Brain microvascular endothelial cell (primary cell): ENCODE measurements around the gene F13A1.

Experiments
- DNase-seq: peaks from one replicate; pipeline ENCODE4 v3.0.0-alpha.2; 2020
- H3K27ac ChIP-seq: fragments of 250-450 bp; sonication (Bioruptor Pico); 2 replicates; pipeline ENCODE4 v1.5.1; 2020; ENCODE audit warnings: mild to moderate bottlenecking, moderate library complexity
- H3K27me3 ChIP-seq: fragments of 250-450 bp; sonication (Bioruptor Pico); replicated peaks from 2 replicates; pipeline ENCODE4 v1.5.1; 2020; ENCODE audit warnings: mild to moderate bottlenecking
- H3K36me3 ChIP-seq: fragments of 250-450 bp; sonication (Bioruptor Pico); replicated peaks from 2 replicates; pipeline ENCODE4 v1.5.1; 2020; ENCODE audit warnings: mild to moderate bottlenecking
- H3K4me3 ChIP-seq: 2 replicates; pipeline ENCODE4 v1.5.1; 2011; ENCODE audit warnings: low read depth, mild to moderate bottlenecking, control low read depth, low read length, moderate library complexity
- CTCF ChIP-seq: IDR thresholded peaks from 2 replicates; pipeline ENCODE4 v1.5.1; 2011; ENCODE audit warnings: low read depth, mild to moderate bottlenecking, moderate library complexity, low read length, control low read depth, inconsistent platforms; ENCODE audit errors: missing control alignments
- in situ Hi-C: cut with HindIII; loops from 2 replicates; pipeline ENCODE4 v1.10.0; 2017; ENCODE audit warnings: low sequenced_read_pairs, low pct_ligation_motif_present

F13A1 gene

GRCh38 chr6:6105472-6106036 lies 214.9 kb downstream of the F13A1 start:
- no peak overlapping the region for H3K4me3 ChIP-seq
- no peak overlapping the region for H3K27ac ChIP-seq
- TF ChIP-seq CTCF: no peak
- no peaks in the 10 kb centered on the region for H3K27me3 ChIP-seq
- in situ Hi-C loops: no loop called here
- DNase-seq: no peak
- H3K36me3 ChIP-seq: no peaks in the 10 kb centered on the region
